GM12864 (cell line): ENCODE measurements around the gene RNF220.

Experiments used
- DNase-seq: peaks from one replicate; pipeline ENCODE4 v3.0.0-alpha.2; 2011; ENCODE audit warnings: low read depth
- H3K4me3 ChIP-seq: 2 replicates; pipeline ENCODE4 v1.5.1; 2011; ENCODE audit warnings: mild to moderate bottlenecking, low read depth, low read length, control low read depth
- TF ChIP-seq, protein P1 (sequence below): IDR thresholded peaks from 2 replicates; pipeline ENCODE4 v1.5.1; 2011; ENCODE audit warnings: low read depth, mild to moderate bottlenecking, moderate library complexity, low read length, control low read depth, inconsistent platforms; ENCODE audit errors: missing control alignments

Gene RNF220

GRCh38 chr1:44572572-44572879, 167.5 kb downstream of the RNF220 start:
- TF ChIP-seq, protein P1, sequence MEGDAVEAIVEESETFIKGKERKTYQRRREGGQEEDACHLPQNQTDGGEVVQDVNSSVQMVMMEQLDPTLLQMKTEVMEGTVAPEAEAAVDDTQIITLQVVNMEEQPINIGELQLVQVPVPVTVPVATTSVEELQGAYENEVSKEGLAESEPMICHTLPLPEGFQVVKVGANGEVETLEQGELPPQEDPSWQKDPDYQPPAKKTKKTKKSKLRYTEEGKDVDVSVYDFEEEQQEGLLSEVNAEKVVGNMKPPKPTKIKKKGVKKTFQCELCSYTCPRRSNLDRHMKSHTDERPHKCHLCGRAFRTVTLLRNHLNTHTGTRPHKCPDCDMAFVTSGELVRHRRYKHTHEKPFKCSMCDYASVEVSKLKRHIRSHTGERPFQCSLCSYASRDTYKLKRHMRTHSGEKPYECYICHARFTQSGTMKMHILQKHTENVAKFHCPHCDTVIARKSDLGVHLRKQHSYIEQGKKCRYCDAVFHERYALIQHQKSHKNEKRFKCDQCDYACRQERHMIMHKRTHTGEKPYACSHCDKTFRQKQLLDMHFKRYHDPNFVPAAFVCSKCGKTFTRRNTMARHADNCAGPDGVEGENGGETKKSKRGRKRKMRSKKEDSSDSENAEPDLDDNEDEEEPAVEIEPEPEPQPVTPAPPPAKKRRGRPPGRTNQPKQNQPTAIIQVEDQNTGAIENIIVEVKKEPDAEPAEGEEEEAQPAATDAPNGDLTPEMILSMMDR, result no peak
- DNase-seq, result no peak
- H3K4me3 ChIP-seq, result no peak overlapping the region

DNA sequence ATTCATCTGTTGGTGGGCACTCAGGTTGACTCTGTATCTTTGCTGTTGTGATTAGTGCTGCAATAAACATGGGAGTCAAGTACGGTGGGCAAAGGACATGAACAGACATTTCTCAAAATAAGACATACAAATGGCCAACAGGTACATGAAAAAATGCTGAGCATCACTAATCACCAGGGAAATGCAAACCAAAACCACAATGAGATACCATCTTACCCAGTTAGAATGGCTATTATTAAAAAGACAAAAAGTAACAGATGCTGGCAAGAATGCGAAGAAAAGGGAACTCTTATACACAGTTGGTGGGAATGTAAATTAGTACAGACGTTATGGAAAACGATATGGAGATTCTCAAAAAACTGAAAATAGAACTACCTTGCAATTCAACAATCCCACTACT, 170.3 kb downstream of the RNF220 start:
- DNase-seq, result no peak
- no peak overlapping the region for H3K4me3 ChIP-seq

GRCh38 chr1:44576456-44577150, 171.5 kb downstream of the RNF220 start:
- H3K4me3 ChIP-seq, result no peak overlapping the region
- TF ChIP-seq, protein P1, result no peak
- DNase-seq, result no peak

More for the DNA sequence above, 170.3 kb downstream of the RNF220 start:
- TF ChIP-seq, protein P1, result no peak

GRCh38 chr1:44581205-44581604, 176.2 kb downstream of the RNF220 start:
- no peak for DNase-seq
- no peak overlapping the region for H3K4me3 ChIP-seq
- TF ChIP-seq, protein P1, result no peak

DNA sequence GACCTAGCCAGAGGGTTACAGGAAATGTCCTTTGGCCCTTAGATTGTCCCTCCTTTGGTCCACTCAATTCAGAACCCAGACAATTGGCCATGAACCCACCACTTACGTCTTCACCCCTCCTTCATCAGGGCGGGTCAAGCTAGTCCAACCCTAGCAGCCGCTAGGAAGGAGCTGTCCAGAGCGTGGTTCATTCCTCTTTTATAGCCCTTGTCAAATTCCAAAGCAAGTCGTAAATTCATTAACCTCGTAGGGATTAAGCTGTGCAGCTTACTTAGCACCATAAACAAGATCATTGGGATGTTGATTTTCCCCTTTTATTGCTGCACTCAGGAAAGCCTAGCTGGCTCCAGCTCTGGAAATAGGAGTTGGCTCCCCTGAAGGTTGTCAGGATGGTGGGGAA, 179.1 kb downstream of the RNF220 start:
- TF ChIP-seq, protein P1, result no peak
- DNase-seq, result no peak
- no peak overlapping the region for H3K4me3 ChIP-seq

DNA sequence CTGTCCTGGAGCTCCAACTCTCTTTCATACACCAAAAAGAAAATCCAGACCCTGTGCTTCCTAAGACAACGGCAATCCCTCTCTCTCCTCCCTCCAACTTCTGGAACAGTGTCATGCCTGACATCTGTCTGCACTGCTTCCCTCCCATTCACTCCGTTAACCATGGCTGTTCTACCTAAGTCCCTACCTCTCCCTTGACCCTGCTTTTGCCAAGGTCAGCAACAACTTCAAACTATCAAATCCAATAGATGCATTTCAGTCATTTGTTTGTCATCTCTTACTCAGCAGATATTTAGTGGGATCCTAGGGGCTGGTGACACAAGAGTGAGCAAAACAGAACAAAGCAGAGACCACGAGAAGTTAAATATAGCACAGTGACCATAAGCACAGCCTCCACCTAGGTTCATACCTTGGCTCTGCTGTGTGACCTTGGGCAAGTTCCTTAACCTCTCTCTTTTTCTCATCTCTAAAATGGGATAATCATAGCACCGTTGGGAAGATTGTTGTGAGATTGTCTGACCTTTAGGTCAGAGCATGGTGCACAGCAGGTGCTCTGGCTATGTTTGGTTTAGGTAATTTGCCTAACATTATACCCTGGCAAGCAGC, 180.4 kb downstream of the RNF220 start:
- no peak overlapping the region for H3K4me3 ChIP-seq
- TF ChIP-seq, protein P1, result no peak
- DNase-seq, result no peak
